Panc1 (cell line): Measurements from ENCODE around the gene SPDYE17.
"Not testable (repeated sequence)": the region's sequence is repeated elsewhere in the genome, so short reads cannot be mapped to it uniquely, and the experiment has no call there.

ENCODE experiments used
- CTCF ChIP-seq: fragments of 450-650 bp; IDR thresholded peaks from 2 replicates; pipeline ENCODE4 v1.5.1; 2017; ENCODE audit warnings: mild to moderate bottlenecking
- POLR2AphosphoS5 ChIP-seq: IDR thresholded peaks from 2 replicates; pipeline ENCODE4 v1.6.1; 2012; ENCODE audit warnings: mild to moderate bottlenecking, low read depth, low read length, moderate library complexity

GRCh38 chr7:76990202-76990601 lies 42.0 kb downstream of the SPDYE17 start:
- not testable (repeated sequence) for TF ChIP-seq CTCF, POLR2AphosphoS5
